Gastroesophageal sphincter (tissue), 3 donors: ENCODE results near the gene COQ10A.

Experiments used
- CTCF ChIP-seq, 4 experiments: fragments of 200-600 bp in 2 of 4; fragments of 450-650 bp in 2 of 4; sonication (generic) in 1 of 4; IDR thresholded peaks; one replicate each; pipeline ENCODE4 v1.5.1; 2017 to 2019; ENCODE audit warnings: antibody characterized with exemption in 4 of 4, mild to moderate bottlenecking in 2 of 4, moderate library complexity in 2 of 4
- EP300 ChIP-seq: sonication (generic); formaldehyde crosslinking; IDR thresholded peaks from one replicate; pipeline ENCODE4 v1.6.1; 2017; ENCODE audit warnings: antibody characterized with exemption, mild to moderate bottlenecking
- POLR2A ChIP-seq, 2 donors: fragments of 450-650 bp; IDR thresholded peaks; one replicate each; pipeline ENCODE4 v1.6.1; 2017; ENCODE audit warnings: antibody characterized with exemption in 2 of 2, mild to moderate bottlenecking in 2 of 2, moderate library complexity in 1 of 2
- POLR2AphosphoS5 ChIP-seq: sonication (generic); formaldehyde crosslinking; IDR thresholded peaks from one replicate; pipeline ENCODE4 v1.6.1; 2017; ENCODE audit warnings: antibody characterized with exemption

GRCh38 chr12:56315622-56316473, 49.1 kb downstream of the COQ10A start, which contains the start of gene CNPY2:
- TF ChIP-seq CTCF (IDR thresholded peaks at IDR 0.05) = peak in 3 of 4 experiments; percentile 16 to 42 (median 29)
- peak; percentile 75 to 76 for TF ChIP-seq POLR2A (IDR thresholded peaks at IDR 0.05)
- peak; percentile 75 for TF ChIP-seq POLR2AphosphoS5
- TF ChIP-seq EP300 = no peak
